GM12892 (cell line): ENCODE results near the gene NFATC2.

ENCODE experiments used
- DNase-seq: peaks from one replicate; pipeline ENCODE4 v3.0.0; 2011; ENCODE audit not compliant: insufficient read length
- FAIRE-seq: peaks from 2 replicates; lab custom pipeline; 2011; peaks lifted over from hg19 to GRCh38; lab: Jason Lieb, UNC
- POLR2A ChIP-seq: IDR thresholded peaks from 2 replicates; pipeline ENCODE4 v1.6.1; 2011; ENCODE audit warnings: low read depth, low read length, control low read depth
- POLR2AphosphoS5 ChIP-seq: IDR thresholded peaks from 2 replicates; pipeline ENCODE4 v1.6.1; 2011; ENCODE audit warnings: low read depth, low read length, control low read depth
- TAF1 ChIP-seq: IDR thresholded peaks from 2 replicates; pipeline ENCODE4 v1.6.1; 2011; ENCODE audit warnings: low read depth, mild to moderate bottlenecking, control low read depth, low read length, borderline replicate concordance

The NFATC2 gene

DNA sequence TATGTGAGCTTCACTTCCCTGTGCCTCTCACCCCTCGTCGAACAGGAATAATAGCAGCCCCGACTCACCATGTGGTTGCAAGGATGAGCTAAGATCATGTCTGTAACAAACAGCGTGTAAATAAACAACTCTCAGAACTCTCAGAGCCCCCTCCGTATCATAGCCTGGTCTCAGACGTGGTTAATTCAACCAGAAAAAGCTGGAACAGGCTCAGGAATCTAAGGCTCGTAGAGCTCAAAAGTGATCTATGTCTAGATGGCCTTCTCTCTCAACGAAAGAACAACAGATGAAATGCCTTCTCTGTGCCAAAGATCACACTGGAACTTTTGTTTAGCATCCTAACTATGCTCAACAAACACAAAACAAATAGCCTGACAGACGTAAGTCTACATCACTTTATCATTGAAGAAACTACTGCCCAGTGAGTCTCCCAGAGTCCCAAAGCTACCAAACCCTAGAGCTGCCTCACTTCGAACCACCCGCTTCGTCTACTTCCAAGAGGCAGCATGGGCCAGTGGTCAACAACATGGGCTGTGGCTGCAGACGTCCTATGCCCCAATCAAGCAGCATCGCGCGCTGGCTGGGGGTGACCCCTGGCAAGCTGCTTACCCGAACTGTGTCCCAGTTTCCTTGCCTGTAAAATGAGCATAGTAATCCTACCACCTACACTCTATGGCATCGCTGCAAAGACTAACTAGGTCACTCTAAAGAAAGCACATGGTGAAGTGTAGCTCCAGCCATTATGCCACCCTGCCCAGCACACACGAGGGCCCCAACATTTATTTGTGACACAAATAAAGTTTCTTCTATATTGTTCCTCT lies 35.1 kb downstream of the NFATC2 start:
- no peak for DNase-seq
- TF ChIP-seq POLR2AphosphoS5 (no peak), TAF1 (no peak), POLR2A (no peak)
- FAIRE-seq: no peak

DNA sequence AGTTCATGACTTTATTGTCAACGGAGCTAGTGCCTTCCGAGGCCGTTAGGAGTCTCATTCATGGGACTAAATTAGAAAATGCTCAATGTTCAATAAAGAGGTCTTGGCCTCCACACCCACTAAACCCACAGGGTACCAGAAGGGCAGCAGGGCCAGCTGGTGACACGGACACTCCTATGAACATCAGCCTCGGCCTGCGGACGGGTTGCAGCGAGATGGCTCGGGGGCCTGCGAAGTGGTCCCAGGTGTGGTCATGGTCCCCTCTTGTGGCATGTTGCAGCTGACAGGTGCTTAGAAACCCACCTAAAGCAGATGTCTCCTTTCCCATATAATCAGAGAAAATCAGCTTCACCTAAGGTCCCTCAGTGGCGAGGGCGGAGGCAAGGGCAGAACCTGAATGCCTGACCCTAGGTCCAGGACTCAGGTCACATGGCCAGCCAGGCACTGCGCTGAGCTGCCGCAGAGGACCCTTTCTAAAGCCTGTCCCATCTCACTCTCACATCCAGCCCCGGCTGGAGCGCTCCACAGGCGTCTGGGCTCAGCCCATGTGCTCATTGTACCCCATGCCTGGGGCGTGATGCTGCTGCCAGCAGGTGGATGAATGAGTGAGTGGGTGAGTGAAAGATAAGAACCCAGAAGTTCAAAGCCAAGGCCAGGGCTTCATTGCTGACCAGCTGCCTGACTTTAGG lies 35.8 kb downstream of the NFATC2 start:
- FAIRE-seq (no peak), DNase-seq (no peak)
- TF ChIP-seq TAF1 (no peak), POLR2AphosphoS5 (no peak), POLR2A (no peak)

GRCh38 chr20:51505566-51505965 lies 37.0 kb downstream of the NFATC2 start:
- no peak for DNase-seq
- TF ChIP-seq POLR2AphosphoS5: no peak
- no peak for TF ChIP-seq POLR2A
- no peak for TF ChIP-seq TAF1
- FAIRE-seq: no peak

DNA sequence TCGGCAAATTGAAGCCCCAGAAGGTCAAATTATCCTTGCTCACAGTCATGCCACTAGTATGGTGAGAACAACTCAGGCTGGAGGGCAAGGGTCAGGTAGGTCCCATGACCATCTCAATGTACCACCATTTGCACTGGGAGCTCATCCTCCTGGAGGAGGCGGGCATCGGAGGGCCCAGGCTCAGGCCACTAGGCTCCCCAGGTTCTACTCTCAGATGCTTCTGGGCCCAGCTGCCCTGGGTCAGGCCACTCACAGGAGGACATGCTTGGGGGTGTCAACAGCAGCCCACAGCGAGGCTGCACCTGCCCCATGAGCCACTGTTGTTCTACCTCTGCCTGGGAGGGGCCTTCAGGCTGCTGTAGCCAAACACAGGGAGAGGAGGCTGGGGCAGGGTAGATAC lies 39.1 kb downstream of the NFATC2 start:
- FAIRE-seq: no peak
- DNase-seq: no peak
- TF ChIP-seq TAF1: no peak
- TF ChIP-seq POLR2A: no peak
- no peak for TF ChIP-seq POLR2AphosphoS5

GRCh38 chr20:51500936-51501335 lies 41.6 kb downstream of the NFATC2 start:
- DNase-seq: no peak
- TF ChIP-seq POLR2A (no peak), TAF1 (no peak), POLR2AphosphoS5 (no peak)
- peak; percentile 21 for FAIRE-seq

DNA sequence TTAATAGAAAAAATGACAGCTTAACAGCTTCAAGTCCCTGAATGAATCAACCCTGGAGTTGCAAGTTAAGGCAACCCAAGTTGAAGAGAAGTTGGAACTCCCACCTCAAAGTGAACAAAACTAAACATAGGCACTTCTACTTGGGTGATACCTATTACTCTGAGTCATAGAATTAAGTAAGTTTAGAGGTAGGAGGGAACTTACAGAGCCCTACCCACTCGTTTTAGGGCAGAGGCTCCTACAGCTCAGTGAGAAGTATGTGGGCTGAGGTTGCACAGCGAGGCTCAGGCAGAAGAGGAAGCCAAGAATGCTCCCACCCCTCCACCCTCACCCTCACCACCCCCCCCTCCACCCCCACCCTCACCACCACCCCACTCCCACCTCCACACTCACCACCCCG lies 42.2 kb downstream of the NFATC2 start:
- DNase-seq (peak; percentile 61), FAIRE-seq (peak; percentile 69)
- TF ChIP-seq TAF1 (no peak), POLR2A (no peak), POLR2AphosphoS5 (no peak)

GRCh38 chr20:51498765-51499540 lies 43.6 kb downstream of the NFATC2 start:
- FAIRE-seq: no peak
- TF ChIP-seq POLR2AphosphoS5: no peak
- TF ChIP-seq TAF1: no peak
- no peak for TF ChIP-seq POLR2A
- no peak for DNase-seq

GRCh38 chr20:51497542-51498467 lies 44.7 kb downstream of the NFATC2 start:
- FAIRE-seq: peak; percentile 81
- TF ChIP-seq TAF1 (no peak), POLR2AphosphoS5 (no peak), POLR2A (no peak)

GRCh38 chr20:51496964-51497363 lies 45.6 kb downstream of the NFATC2 start:
- TF ChIP-seq POLR2A (no peak), POLR2AphosphoS5 (no peak)
- DNase-seq (no peak), FAIRE-seq (no peak)

More at GRCh38 chr20:51497542-51498467, 44.7 kb downstream of the NFATC2 start:
- DNase-seq: peak; percentile 46

GRCh38 chr20:51495921-51496545 lies 46.5 kb downstream of the NFATC2 start:
- no peak for FAIRE-seq
- DNase-seq: no peak
- TF ChIP-seq TAF1: no peak
- TF ChIP-seq POLR2AphosphoS5: no peak
- no peak for TF ChIP-seq POLR2A
